B cell (primary cell): ENCODE data around the gene CLDND2. TPM values are rescaled to one million over a fixed set of nuclear protein-coding genes. Genes with fewer than 3 reads are reported as not detected.
"Not testable (repeated sequence)": the region's sequence is repeated elsewhere in the genome, so short reads cannot be mapped to it uniquely, and the experiment has no call there.

Source experiments
- ATAC-seq: fragments of 200-7000 bp; cut with Tn5 transposase; one replicate; pipeline ENCODE4 v1.10.0; 2021; ENCODE audit warnings: low read depth, mild to moderate bottlenecking, moderate number of reproducible peaks, moderate library complexity
- CTCF ChIA-PET: fragments of 350-600 bp; sonication (Branson Sonifier 250); formaldehyde crosslinking; loops from one replicate; lab custom pipeline; 2021; ENCODE audit warnings: antibody characterized with exemption, inconsistent platforms; lab: Charles Lee
- POLR2A ChIA-PET: fragments of 350-600 bp; sonication (Branson Sonifier 250); formaldehyde crosslinking; loops from one replicate; lab custom pipeline; 2021; ENCODE audit warnings: antibody characterized with exemption; lab: Charles Lee
- DNase-seq: peaks from one replicate; pipeline ENCODE4 v3.0.0; 2013
- H2AFZ ChIP-seq: 2 replicates; pipeline ENCODE4 v1.6.1; 2012; ENCODE audit warnings: mild to moderate bottlenecking, low read depth, low read length; ENCODE audit not compliant: insufficient read depth, poor library complexity, severe bottlenecking
- H3K27ac ChIP-seq, 2 donors: 1 replicate in 1 of 2; 2 replicates in 1 of 2; pipeline ENCODE4 v1.5.1; 2012 to 2013; ENCODE audit warnings: low read length in 2 of 2, mild to moderate bottlenecking in 2 of 2, moderate library complexity in 1 of 2
- H3K27me3 ChIP-seq, 4 experiments: fragments of 200-600 bp in 1 of 4; sonication (generic) in 1 of 4; replicated peaks in 1 of 4; 1 replicate in 2 of 4; 2 replicates in 2 of 4; pipeline versions ENCODE4 v1.6.1 to v1.7.0; 2013 to 2016; ENCODE audit warnings: low read length in 3 of 4, mild to moderate bottlenecking in 2 of 4, mixed read lengths in 1 of 4, moderate library complexity in 1 of 4; ENCODE audit not compliant: insufficient read depth in 4 of 4, control insufficient read depth in 3 of 4; ENCODE audit errors: control extremely low read depth in 1 of 4
- H3K36me3 ChIP-seq, 2 experiments: replicated peaks in 1 of 2; 1 replicate in 1 of 2; 2 replicates in 1 of 2; pipeline versions ENCODE4 v1.6.1 to v1.7.1; 2013; ENCODE audit warnings: low read length in 1 of 2; ENCODE audit not compliant: insufficient read depth in 2 of 2, control insufficient read depth in 1 of 2; ENCODE audit errors: control extremely low read depth in 1 of 2, extremely low read depth in 1 of 2
- H3K4me1 ChIP-seq, 2 donors: fragments of 200-600 bp in 1 of 2; sonication (generic) in 1 of 2; 1 replicate in 1 of 2; 2 replicates in 1 of 2; pipeline versions ENCODE4 v1.5.1 to v1.6.1; 2013 to 2017; ENCODE audit warnings: low read length in 2 of 2; ENCODE audit not compliant: control insufficient read depth in 2 of 2, insufficient read depth in 2 of 2
- H3K4me2 ChIP-seq: replicated peaks from 2 replicates; pipeline ENCODE3; 2012; ENCODE audit warnings: mild to moderate bottlenecking, low read depth, low read length; ENCODE audit not compliant: poor library complexity, severe bottlenecking
- H3K4me3 ChIP-seq, 5 experiments: fragments of 200-600 bp in 1 of 5; sonication (generic) in 1 of 5; 1 replicate in 3 of 5; 2 replicates in 2 of 5; pipeline versions ENCODE4 v1.5.1 to v1.7.0; 2011 to 2016; ENCODE audit warnings: low read length in 4 of 5, mild to moderate bottlenecking in 4 of 5, low read depth in 2 of 5, control low read depth in 1 of 5, moderate library complexity in 1 of 5; ENCODE audit not compliant: insufficient read depth in 1 of 5; ENCODE audit errors: control extremely low read depth in 1 of 5, extremely low read depth in 1 of 5
- H3K79me2 ChIP-seq: fragments of 200-600 bp; sonication (generic); one replicate; pipeline ENCODE4 v1.6.0; 2016; ENCODE audit warnings: low read length; ENCODE audit not compliant: control insufficient read depth, insufficient read depth
- H3K9ac ChIP-seq: fragments of 200-600 bp; sonication (generic); 2 replicates; pipeline ENCODE4 v1.6.1; 2017; ENCODE audit warnings: mild to moderate bottlenecking, low read length, moderate library complexity
- H3K9me3 ChIP-seq, 3 donors: one replicate each; pipeline versions ENCODE4 v1.6.1 to v1.7.1; 2013; ENCODE audit warnings: low read length in 2 of 3; ENCODE audit not compliant: control insufficient read depth in 2 of 3, insufficient read depth in 1 of 3; ENCODE audit errors: control extremely low read depth in 1 of 3
- H4K20me1 ChIP-seq: 2 replicates; pipeline ENCODE4 v1.6.0; 2012; ENCODE audit warnings: mild to moderate bottlenecking, low read length; ENCODE audit not compliant: insufficient read depth, control insufficient read depth, poor library complexity, severe bottlenecking
- H3K27ac Mint-ChIP-seq: one replicate; pipeline ENCODE4 v1.8.0; 2021; ENCODE audit warnings: mixed read lengths
- H3K27me3 Mint-ChIP-seq: one replicate; pipeline ENCODE4 v1.8.0; 2021; ENCODE audit warnings: mixed read lengths
- H3K4me1 Mint-ChIP-seq: one replicate; pipeline ENCODE4 v1.8.0; 2021; ENCODE audit warnings: mixed read lengths
- H3K4me3 Mint-ChIP-seq: one replicate; pipeline ENCODE4 v1.8.0; 2021; ENCODE audit warnings: mixed read lengths
- H3K9me3 Mint-ChIP-seq: one replicate; pipeline ENCODE4 v1.8.0; 2022; ENCODE audit warnings: mixed read lengths; ENCODE audit not compliant: insufficient read depth
- CTCF ChIP-seq: fragments of 200-600 bp; IDR thresholded peaks from one replicate; pipeline ENCODE4 v1.8.0; 2022; ENCODE audit warnings: antibody characterized with exemption, mild to moderate bottlenecking
- EZH2 ChIP-seq: IDR thresholded peaks from 2 replicates; pipeline ENCODE4 v1.6.1; 2012; ENCODE audit warnings: borderline replicate concordance, low read depth, mild to moderate bottlenecking, moderate library complexity, low read length; ENCODE audit not compliant: insufficient read depth, poor library complexity, severe bottlenecking
- WGBS: methylation state at CpG from one replicate; pipeline ENCODE4 v1.1.5; 2013; ENCODE audit warnings: missing lambda C conversion rate; ENCODE audit not compliant: insufficient coverage; 5-methylcytosine and 5-hydroxymethylcytosine counted together
- intact Hi-C: fragments of 100-400 bp; cut with micrococcal nuclease; formaldehyde crosslinking; loops from one replicate; pipeline ENCODE4 v1.10.0; 2022
- polyA plus RNA-seq: library from polyadenylated mRNA; depleted of rRNA; stranded (reverse); fragments of >200 nt; gene quantifications from 2 replicates; pipeline ENCODE4 v1.2.3, GENCODE V29; 2012
- total RNA-seq, 2 donors: library from RNA; stranded (reverse); fragments of 120-200 nt in 1 of 2; gene quantifications; 1 replicate in 1 of 2; 2 replicates in 1 of 2; pipeline versions ENCODE4 v1.2.3 to v1.2.4, GENCODE V29; 2013 to 2022

CLDND2 gene
- total and polyA plus RNA-seq, 2 donors (not counting 1 experiment from before 2014, with no cell fraction given): 1.9 TPM; not detected in 1

DNA sequence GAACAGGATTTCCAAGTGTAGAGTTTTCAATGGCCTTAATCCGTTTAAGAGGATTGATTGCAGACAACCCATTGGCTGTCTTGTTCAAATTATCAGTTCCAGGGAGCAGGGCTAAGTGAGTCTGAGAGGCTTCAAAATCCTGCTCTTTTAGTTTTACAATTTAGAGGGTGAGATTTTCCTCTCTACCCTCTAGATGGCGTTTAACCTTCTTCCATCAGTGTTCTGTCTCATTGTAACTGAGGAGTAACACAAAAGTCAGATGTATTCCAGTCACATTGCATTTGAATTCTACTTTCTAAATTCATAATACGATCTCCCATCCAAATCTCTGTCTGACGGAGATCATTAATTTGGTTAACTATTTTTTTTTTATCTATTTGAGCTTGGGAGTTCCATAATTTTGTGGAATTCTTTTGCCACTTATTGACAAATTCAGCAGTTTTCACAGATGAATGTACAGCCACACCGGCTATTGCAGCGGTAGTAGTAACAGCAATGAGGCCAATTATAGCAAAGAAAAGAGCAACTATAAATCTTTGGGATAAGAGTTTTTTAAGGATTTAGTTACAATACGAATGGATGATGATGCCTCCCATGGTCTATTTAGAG lies 29.4 kb upstream of the CLDND2 start:
- 100% methylated on average over 1 of the region's 7 CpGs for WGBS
- H3K4me3 Mint-ChIP-seq: no peak overlapping the region
- H3K9ac ChIP-seq: no peak overlapping the region

GRCh38 chr19:51397453-51397852 lies 28.6 kb upstream of the CLDND2 start:
- POLR2A ChIA-PET: not testable (repeated sequence)
- CTCF ChIA-PET: interaction anchor here (1.0 to 9.2 kb wide), 10 partner anchors 9 to 264 kb away, joined by 3 to 98 read pairs (median 9); partner anchors contain the start of gene SIGLEC10

More for the DNA sequence above, 29.4 kb upstream of the CLDND2 start:
- Mint-ChIP-seq H3K27me3 (no peaks in the 10 kb centered on the region), H3K4me1 (peaks cover 24% of the 10 kb centered on the region), H3K27ac (peak overlapping the region; percentile 6), H3K9me3 (no peaks in the 10 kb centered on the region)
- Histone ChIP-seq H3K4me2 (no peak overlapping the region), H3K36me3 (no peaks in the 10 kb centered on the region), H4K20me1 (no peaks in the 10 kb centered on the region), H3K27ac (no peak overlapping the region), H2AFZ (no peak overlapping the region), H3K9me3 (peaks cover 2 to 19% (median 15%) of the 10 kb centered on the region in 3 donors), H3K79me2 (no peaks in the 10 kb centered on the region), H3K27me3 (no peaks in the 10 kb centered on the region), H3K4me3 (no peak overlapping the region), H3K4me1 (peaks cover 14 to 22% of the 10 kb centered on the region in 2 donors)
- ChIA-PET POLR2A (no interaction called here), CTCF (interaction anchor here (0.5 to 9.2 kb wide), 14 partner anchors 9 to 437 kb away, joined by 3 to 98 read pairs (median 6); partner anchors contain the start of gene SIGLEC10)
- TF ChIP-seq CTCF (peak; percentile 80), EZH2 (no peak)
- DNase-seq: peak; percentile 56
- intact Hi-C loops: loop anchor here (1.0 kb wide), 3 partner anchors 19 to 263 kb away; partner anchors contain the start of gene SIGLEC10
- ATAC-seq: no peak

More at GRCh38 chr19:51397453-51397852, 28.6 kb upstream of the CLDND2 start:
- H3K36me3 ChIP-seq, H3K4me2 ChIP-seq, H3K4me3 Mint-ChIP-seq, H4K20me1 ChIP-seq, H3K27me3 Mint-ChIP-seq, H3K9me3 Mint-ChIP-seq, H3K4me3 ChIP-seq, H3K79me2 ChIP-seq, DNase-seq, ATAC-seq, intact Hi-C loops, H3K9ac ChIP-seq, H3K27ac ChIP-seq, H2AFZ ChIP-seq, H3K27me3 ChIP-seq: not testable (repeated sequence)
- Histone ChIP-seq H3K9me3 (peaks cover 2 to 14% (median 11%) of the 10 kb centered on the region in 3 donors), H3K4me1 (peaks cover 14 to 22% of the 10 kb centered on the region in 2 donors)
- Mint-ChIP-seq H3K27ac (peak overlapping the region; percentile 6), H3K4me1 (peaks cover 24% of the 10 kb centered on the region)
- WGBS: 96% methylated on average over 9 of the region's 9 CpGs
